ENCODE data around the gene TACR2.

GRCh38 chr10:69403066-69403465 lies 13.7 kb downstream of the TACR2 start:
- TF ChIP-seq CTCF (IDR thresholded peaks at IDR 0.05 in 4 of 5, conservative IDR thresholded peaks at IDR 0.05 in 1 of 5), result no peak
- no peak for TF ChIP-seq POLR2A (IDR thresholded peaks at IDR 0.05)
